Prostate gland (tissue), 2 donors: Measurements from ENCODE around the gene ATP1B3. TPM values are rescaled to one million over a fixed set of nuclear protein-coding genes. Genes with fewer than 3 reads are reported as not detected.
"Not testable (repeated sequence)": the region's sequence is repeated elsewhere in the genome, so short reads cannot be mapped to it uniquely, and the experiment has no call there.

Experiments used
- DNase-seq: peaks from one replicate; pipeline ENCODE4 v3.0.0-alpha.2; 2019; ENCODE audit warnings: low spot score
- H3K27ac ChIP-seq, 2 donors: fragments of 200-600 bp; sonication (generic); 2 replicates each; pipeline ENCODE4 v1.5.1; 2017 to 2019
- H3K27me3 ChIP-seq: fragments of 200-600 bp; sonication (generic); replicated peaks from 2 replicates; pipeline ENCODE4 v1.5.1; 2019; ENCODE audit not compliant: insufficient read depth
- H3K36me3 ChIP-seq, 2 donors: fragments of 200-600 bp; sonication (generic); 1 replicate in 1 of 2; 2 replicates in 1 of 2; pipeline versions ENCODE4 v1.5.1 to v1.8.1; 2017 to 2019
- H3K4me1 ChIP-seq: fragments of 200-600 bp; sonication (generic); replicated peaks from 2 replicates; pipeline ENCODE4 v1.5.1; 2019
- H3K4me3 ChIP-seq, 2 donors: fragments of 200-600 bp; sonication (generic); 2 replicates each; pipeline ENCODE4 v1.5.1; 2017 to 2019
- H3K9me3 ChIP-seq: fragments of 200-600 bp; sonication (generic); 2 replicates; pipeline ENCODE4 v1.5.1; 2017
- CTCF ChIP-seq, 4 experiments: fragments of 200-600 bp in 2 of 4; fragments of 450-650 bp in 2 of 4; sonication (generic) in 2 of 4; IDR thresholded peaks; 1 replicate in 3 of 4; 2 replicates in 1 of 4; pipeline ENCODE4 v1.5.1; 2016 to 2019; ENCODE audit warnings: antibody characterized with exemption in 4 of 4, mild to moderate bottlenecking in 2 of 4, moderate library complexity in 2 of 4
- POLR2A ChIP-seq: fragments of 450-650 bp; IDR thresholded peaks from one replicate; pipeline ENCODE4 v1.6.1; 2016; ENCODE audit warnings: antibody characterized with exemption, mild to moderate bottlenecking
- POLR2AphosphoS5 ChIP-seq: sonication (generic); formaldehyde crosslinking; IDR thresholded peaks from one replicate; pipeline ENCODE4 v1.6.1; 2017; ENCODE audit warnings: antibody characterized with exemption
- WGBS: methylation state at CpG from one replicate; pipeline ENCODE4 v1.1.5; 2018; 5-methylcytosine and 5-hydroxymethylcytosine counted together
- intact Hi-C: fragments of 100-400 bp; cut with DNase I; formaldehyde crosslinking; loops from one replicate; pipeline ENCODE4 v1.14.2; 2022
- total RNA-seq, 2 donors: library from RNA; depleted of rRNA; stranded (reverse); fragments of >200 nt; gene quantifications; one replicate each; pipeline ENCODE4 v1.1.0, GENCODE V29; 2016

ATP1B3 gene
- total RNA-seq, 2 donors from 2014 or later = 47.7 to 51.2 TPM

GRCh38 chr3:141921316-141921715 is 44.9 kb downstream of the ATP1B3 start:
- TF ChIP-seq POLR2AphosphoS5 (no peak), CTCF (IDR thresholded peaks at IDR 0.05) (no peak), POLR2A (no peak)
- Histone ChIP-seq H3K4me1 (no peaks in the 10 kb centered on the region), H3K27me3 (no peaks in the 10 kb centered on the region), H3K36me3 (no peaks in the 10 kb centered on the region), H3K4me3 (no peak overlapping the region), H3K27ac (no peak overlapping the region), H3K9me3 (no peaks in the 10 kb centered on the region)
- WGBS = 85% methylated on average over 2 of the region's 2 CpGs
- intact Hi-C loops = no loop called here
- DNase-seq = no peak

GRCh38 chr3:141925677-141926076 is 49.2 kb downstream of the ATP1B3 start:
- intact Hi-C loops, H3K36me3 ChIP-seq, DNase-seq: not testable (repeated sequence)

GRCh38 chr3:141926929-141927328 is 50.5 kb downstream of the ATP1B3 start:
- DNase-seq = no peak

More at GRCh38 chr3:141925677-141926076, 49.2 kb downstream of the ATP1B3 start:
- not testable (repeated sequence) for H3K27ac ChIP-seq, H3K27me3 ChIP-seq, H3K9me3 ChIP-seq, H3K4me1 ChIP-seq, H3K4me3 ChIP-seq
- WGBS = 89% methylated on average over 5 of the region's 5 CpGs

GRCh38 chr3:141928631-141929270 is 52.3 kb downstream of the ATP1B3 start:
- TF ChIP-seq CTCF (IDR thresholded peaks at IDR 0.05) (no peak), POLR2AphosphoS5 (no peak), POLR2A (no peak)
- Histone ChIP-seq H3K4me1 (no peaks in the 10 kb centered on the region), H3K27me3 (no peaks in the 10 kb centered on the region), H3K9me3 (no peaks in the 10 kb centered on the region), H3K36me3 (no peaks in the 10 kb centered on the region), H3K27ac (no peak overlapping the region), H3K4me3 (no peak overlapping the region)
- WGBS = 93% methylated on average over 15 of the region's 15 CpGs
- intact Hi-C loops = no loop called here
- no peak for DNase-seq

More at GRCh38 chr3:141926929-141927328, 50.5 kb downstream of the ATP1B3 start:
- no peaks in the 10 kb centered on the region for H3K36me3 ChIP-seq
- H3K9me3 ChIP-seq = no peaks in the 10 kb centered on the region
- no peak overlapping the region for H3K4me3 ChIP-seq
- no peaks in the 10 kb centered on the region for H3K4me1 ChIP-seq
- WGBS = 74% methylated on average over 9 of the region's 9 CpGs
- intact Hi-C loops = no loop called here
- no peaks in the 10 kb centered on the region for H3K27me3 ChIP-seq
- no peak for TF ChIP-seq POLR2A
- no peak overlapping the region for H3K27ac ChIP-seq

- no peak for TF ChIP-seq CTCF (IDR thresholded peaks at IDR 0.05)
- no peak for TF ChIP-seq POLR2A
- TF ChIP-seq POLR2AphosphoS5 = no peak
- no peaks in the 10 kb centered on the region for H3K36me3 ChIP-seq
- 82% methylated on average over 7 of the region's 7 CpGs for WGBS
- H3K4me3 ChIP-seq = no peak overlapping the region
- H3K27me3 ChIP-seq = no peaks in the 10 kb centered on the region
- DNase-seq = no peak
- H3K4me1 ChIP-seq = no peaks in the 10 kb centered on the region
- no peaks in the 10 kb centered on the region for H3K9me3 ChIP-seq
- intact Hi-C loops = no loop called here
- no peak overlapping the region for H3K27ac ChIP-seq
Observed at GRCh38 chr3:141929341-141929995, 53.0 kb downstream of the ATP1B3 start.

GRCh38 chr3:141930801-141931200 is 54.4 kb downstream of the ATP1B3 start:
- TF ChIP-seq POLR2A = no peak
- TF ChIP-seq CTCF (IDR thresholded peaks at IDR 0.05) = no peak
- Histone ChIP-seq H3K36me3 (no peaks in the 10 kb centered on the region), H3K4me1 (no peaks in the 10 kb centered on the region), H3K27me3 (no peaks in the 10 kb centered on the region), H3K27ac (no peak overlapping the region), H3K9me3 (no peaks in the 10 kb centered on the region), H3K4me3 (no peak overlapping the region)
- no peak for DNase-seq
- 93% methylated on average over 4 of the region's 4 CpGs for WGBS
- intact Hi-C loops = no loop called here
